Ecto neural progenitor cell (in vitro differentiated cells): Measurements from ENCODE around the gene ABCB11.
"Not testable (repeated sequence)": the region's sequence is repeated elsewhere in the genome, so short reads cannot be mapped to it uniquely, and the experiment has no call there.

Experiments used
- DNase-seq: peaks from one replicate; pipeline ENCODE4 v3.0.0-alpha.2; 2018; ENCODE audit warnings: low spot score

ABCB11 gene

DNA sequence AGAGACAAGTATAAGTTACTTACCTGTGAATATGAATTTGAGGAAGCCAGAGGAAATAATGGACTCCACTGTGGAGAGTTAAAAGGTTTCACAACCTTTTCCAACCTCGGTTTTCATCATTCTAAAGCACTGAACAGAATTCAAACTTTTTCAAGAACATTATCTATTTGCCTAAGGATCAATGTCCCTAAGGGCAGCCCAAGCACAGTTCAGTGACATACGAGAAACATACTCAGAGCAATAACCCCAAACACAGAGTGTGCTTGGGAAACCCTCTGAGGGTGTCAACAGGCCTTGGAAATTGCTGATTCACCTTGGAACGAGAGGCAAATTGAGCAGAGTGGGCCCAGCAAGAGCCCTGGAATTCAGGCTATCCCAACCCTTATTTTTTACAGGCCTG lies at the start of gene ABCB11:
Gene ABCB11, minus strand, starts transcription at position 123 of the 400 bp plus-strand sequence. CDS start 13,199 bp downstream, outside the sequence.
- no peak for DNase-seq

DNA sequence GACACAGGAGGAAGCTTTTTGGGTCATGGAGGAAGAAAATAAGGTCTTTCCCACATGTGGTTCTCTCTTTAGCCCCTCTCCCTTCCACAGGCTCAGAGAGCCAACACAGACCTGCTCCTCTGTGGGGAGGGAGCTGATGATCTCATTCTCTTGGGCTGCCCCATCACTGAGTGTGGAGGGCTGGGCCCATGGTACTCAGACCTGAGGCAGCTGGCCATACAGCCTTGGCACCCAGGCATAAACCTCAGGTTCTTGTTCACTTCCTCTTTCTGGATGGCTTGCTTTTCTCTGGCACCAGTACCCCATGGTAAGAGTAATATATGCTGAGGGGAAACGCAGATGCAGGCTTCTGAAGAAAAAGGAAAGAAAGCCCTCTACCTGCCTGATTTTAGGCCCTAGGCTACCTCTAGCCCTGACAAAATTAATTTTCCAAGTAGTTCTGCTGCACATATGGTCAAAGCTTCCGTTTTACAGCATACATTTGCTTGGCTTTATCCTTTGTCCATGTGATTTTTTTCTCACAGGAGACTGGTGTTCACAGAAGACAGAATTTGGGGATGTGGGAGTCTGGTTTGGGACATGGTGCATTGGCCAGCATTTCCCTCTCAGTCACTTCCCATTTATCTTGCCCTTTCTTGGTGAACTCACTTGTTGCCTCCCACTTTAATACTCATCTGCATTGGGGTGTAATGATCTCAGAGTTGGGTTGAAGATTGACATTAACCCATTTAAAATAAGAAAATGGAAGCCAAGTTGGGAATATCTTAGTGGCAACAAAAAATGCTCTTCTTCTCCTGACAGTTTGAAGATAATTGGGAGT lies 49.3 kb upstream of the ABCB11 start:
- DNase-seq = no peak

DNA sequence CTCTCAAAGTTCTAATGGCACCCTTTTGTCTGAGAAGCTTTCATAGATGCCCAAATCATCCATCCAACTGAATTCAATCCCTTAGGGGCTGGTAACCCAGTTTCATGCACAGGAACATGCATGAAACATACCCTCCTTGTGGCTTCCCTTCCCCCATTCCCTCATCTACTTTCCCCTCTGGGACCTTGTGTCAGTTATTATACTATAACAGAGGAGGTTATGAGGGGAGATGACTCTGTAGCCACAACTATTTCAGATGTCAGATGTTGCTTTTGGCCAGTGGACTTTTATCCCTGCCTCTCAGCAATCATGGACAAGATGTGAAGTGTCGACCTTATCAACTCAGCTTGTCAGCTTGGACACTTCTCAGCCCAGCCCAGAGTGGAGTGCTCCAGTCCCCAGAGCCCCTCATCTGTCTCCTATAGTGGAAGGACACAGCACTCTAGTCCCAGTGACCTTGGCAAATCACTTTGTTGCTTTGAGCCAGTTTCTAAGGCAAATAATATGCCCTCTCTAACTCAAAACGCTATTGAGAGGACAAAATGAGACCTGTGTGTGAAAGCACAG lies 46.6 kb upstream of the ABCB11 start:
- no peak for DNase-seq

DNA sequence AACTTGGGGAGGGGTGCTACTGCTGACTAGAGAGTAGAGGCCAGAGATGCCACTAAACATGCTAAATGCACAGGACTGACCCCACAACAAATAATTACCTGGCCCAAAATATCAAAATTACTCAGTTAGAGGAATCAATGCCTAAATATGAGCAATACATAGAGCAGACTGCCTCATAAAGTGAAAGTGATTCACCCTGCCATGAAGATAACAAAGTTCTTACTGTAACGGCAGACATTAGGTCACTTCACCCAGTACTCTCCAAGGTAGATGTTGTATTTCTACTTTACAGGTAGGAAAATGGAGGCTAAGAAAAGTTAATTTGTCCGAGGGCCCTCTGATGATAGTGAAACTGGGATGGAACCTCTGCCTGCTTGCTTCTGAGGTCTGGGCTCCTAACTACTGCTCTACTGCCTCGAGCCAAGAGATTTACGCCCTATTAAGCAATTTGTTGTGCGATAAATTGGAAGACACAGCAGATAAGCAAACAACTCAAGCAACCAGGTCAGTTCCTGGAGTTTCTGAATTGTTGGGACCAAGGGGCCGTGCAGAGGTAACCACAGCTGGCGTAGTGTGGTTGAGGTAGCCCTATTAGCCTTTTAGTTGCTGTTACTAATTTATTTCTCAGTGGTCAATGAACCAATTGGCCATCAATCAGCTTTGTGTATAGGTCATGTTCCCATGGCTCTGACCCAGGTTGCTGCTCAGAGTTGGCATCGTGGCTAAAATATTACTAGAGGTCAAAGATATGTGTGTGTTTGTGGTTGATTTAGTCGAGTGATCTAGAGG lies 43.0 kb upstream of the ABCB11 start:
- DNase-seq = no peak

DNA sequence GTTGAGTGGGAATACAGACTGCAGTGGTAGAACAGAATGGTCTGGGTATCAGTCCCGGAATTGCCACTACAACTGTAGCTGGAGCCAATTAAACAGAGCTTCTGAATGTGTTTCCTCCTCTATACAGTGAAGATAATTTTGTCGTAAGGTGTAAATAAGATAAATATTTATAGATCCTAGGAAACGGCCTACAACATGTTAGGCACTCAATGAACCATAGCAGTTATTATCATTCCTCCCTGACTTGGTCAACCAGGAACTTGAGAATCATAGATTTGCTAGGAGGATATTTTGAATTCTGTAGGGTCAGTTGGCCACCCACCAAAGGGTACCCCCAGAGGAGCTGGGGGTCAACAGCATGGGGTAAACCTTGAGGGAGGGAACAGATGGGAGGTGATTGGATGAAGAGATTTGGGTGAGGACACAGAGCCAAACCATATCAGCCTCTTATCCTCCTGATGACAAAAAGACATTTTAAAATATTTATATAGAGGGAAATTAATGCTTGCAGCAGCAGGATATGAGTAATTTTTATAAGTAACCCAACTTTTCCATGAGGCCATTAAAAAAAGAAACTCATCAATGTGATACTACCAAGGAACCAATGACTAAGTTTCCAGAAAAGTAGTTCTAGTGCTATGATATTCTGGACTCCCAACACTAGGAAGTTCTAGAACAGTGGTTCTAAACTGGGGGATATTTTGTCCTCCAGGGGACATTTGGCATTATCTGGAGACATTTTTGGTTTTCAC lies 42.3 kb upstream of the ABCB11 start:
- no peak for DNase-seq

DNA sequence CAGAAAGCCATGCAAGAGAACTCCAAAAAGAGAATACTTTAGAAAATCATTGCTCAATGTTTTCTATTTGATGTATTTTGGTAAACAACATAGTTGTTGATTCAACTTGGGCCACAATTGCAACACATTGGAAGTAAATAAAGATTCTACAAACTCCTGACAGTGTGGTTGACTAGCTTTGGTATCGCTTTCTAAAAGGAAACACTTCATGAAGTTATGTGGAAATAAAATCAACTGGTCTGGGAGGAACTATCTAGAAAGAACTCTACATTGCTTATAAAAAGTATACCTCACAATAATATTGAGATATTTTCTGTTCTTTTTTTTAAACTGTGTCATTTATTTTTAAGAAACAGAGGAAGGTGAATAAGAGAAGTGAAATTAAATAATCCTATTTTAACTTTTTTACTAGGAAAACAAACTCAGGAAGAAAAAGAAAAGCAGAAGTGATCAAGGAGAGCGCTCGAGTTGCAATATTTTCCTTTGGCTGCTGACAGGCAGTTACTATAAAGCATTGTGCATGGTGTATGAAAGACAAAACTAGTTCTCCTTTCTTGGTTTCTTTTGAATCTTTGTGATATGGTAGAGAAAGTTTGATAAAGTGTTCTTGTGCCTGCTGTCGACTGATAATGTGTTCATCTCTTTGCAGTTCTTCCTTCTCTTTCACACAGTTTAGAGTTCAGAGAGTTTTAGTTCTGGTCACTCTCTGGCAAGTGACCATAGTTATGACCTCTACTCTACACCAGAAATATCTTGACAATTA lies 41.2 kb upstream of the ABCB11 start:
- no peak for DNase-seq

DNA sequence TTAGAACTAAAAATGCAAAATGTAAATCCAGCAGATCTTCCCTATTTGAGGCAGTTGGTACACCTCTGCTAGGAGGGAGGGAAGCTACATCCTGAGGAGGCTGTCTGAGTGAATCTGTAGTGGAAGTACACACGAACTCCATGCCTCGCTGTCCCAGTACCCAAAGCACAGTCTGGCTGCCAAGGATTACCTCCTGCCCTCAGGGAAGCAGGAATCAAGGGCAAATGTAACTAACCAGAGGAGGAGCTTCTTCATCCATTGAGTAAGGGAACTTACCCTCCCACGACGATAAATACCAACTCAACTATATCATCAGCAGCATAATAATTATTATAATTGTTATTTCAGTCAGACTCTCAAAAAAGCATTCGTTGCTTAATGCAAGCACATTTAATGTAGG lies 40.3 kb upstream of the ABCB11 start:
- DNase-seq = no peak

DNA sequence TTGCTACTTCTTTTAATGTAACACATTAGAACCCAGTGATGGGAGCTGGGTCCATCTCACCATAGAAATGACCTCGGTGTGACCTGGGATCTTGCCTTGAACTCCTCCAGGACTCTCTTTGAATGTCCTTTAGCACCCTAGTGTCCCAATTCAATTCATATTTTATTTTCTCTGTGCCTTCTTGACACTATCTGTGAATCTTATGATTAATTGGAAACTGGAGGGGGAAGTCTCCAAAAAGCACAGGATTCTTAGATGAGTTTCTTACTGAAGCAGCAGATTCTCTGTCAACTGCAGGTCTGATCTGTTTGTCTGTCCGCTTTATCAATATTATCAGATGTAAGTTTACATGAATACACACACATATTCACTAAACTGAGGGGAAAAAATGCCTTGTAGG lies 38.7 kb upstream of the ABCB11 start:
- no peak for DNase-seq

DNA sequence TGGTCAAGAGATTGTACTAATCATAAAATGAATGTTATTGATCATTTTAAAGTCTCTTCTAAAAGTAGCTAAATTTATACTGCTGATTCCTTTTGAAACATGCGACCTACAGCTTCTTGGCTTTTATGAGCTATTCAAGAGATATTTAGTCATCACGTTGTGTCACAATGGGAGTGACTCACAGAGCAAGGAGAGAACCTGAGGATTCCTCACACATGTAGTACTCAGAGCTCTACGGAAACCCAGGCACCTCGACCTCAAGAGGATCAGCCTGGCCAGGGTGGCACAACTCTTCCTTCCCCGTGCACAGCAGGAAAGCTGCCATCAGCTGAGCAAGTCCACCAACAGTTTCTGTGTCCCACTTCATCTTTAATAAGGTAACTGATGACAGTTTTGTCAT lies 38.2 kb upstream of the ABCB11 start, which contains the start of gene DHRS9:
Gene DHRS9, plus strand, starts transcription at position 223 of the 400 bp plus-strand sequence. CDS start 12,019 bp downstream, outside the sequence.
- DNase-seq = no peak

DNA sequence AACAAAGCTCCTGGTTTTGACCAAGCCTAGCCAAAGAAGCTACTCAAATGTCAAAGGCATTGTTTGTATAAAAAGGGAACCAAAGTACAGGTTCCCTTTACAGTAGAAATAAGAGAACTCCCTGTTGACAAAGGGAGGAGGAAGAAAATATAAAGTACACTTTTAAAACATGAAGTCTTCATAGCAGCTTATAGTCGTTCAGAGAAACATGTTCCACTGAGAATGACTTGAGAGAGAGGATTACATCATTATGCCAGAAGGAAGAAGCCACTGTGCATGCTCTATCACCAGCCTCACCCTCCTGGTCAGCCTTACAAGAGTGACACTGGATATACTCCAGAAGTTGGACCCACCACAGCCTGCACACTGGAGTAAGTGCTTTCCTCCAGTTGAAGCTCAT lies 35.8 kb upstream of the ABCB11 start:
- DNase-seq = no peak

DNA sequence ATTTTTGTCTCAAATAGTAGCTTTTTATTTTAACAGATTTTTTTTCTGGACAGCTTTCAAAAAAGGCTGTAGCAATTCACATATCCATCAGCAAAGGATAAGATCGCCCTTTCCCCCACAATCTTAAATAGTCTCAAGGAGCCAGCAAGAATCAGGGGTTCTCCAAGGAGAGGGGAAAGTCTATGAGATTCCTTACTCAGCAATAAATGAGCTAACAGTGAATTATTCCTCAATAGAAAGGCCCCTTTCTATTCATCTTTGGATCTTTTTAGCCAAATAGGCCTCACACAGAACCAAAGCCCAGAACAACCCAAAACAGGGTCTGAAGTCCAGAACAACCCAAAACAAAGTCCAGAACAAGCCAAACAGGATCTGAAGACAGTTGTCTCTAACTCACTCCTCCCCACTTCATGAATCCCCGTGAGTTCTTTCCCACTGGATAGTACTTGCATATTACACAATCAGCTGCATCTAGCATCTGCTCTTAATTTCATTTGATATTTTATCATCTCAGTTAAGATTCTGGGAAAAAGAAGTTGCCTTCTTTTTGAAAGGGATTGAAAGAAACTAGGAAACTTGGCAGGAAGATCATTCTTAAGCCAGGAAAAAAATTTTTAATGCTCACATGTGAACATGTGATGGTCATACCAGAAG lies 34.9 kb upstream of the ABCB11 start:
- DNase-seq = no peak

DNA sequence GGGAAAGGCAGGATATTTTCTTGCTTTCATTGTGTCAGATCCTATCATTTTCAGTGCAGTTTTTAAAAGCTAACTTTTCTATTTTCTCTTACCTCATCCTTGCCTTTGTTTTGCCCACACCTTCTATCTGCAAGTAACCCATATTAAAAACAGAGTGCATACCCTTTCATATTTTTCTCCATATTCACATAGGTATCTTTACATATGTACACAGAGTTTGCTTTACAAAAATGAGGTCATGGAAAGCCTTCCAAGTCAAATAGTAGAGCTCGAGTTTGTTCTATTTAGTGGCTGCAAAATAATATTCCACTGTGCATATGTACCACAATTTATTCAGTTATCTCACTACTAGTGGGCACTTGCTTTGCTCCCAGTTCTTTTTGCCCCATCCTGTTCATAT lies 34.3 kb upstream of the ABCB11 start:
- no peak for DNase-seq

DNA sequence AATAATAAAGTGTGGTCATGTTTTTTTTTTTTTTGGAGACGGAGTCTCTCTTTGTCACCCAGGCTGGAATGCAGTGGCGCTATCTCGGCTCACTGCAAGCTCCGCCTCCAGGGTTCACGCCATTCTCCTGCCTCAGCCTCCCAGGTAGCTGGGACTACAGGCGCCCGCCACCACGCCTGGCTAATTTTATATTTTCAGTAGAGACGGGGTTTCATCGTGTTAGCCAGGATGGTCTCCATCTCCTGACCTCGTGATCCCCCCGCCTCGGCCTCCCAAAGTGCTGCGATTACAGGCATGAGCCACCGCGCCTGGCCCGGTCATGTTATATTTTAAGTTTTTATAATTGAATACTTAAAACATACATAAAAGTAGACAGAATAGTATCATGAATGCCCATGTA lies 33.1 kb upstream of the ABCB11 start:
- not testable (repeated sequence) for DNase-seq

DNA sequence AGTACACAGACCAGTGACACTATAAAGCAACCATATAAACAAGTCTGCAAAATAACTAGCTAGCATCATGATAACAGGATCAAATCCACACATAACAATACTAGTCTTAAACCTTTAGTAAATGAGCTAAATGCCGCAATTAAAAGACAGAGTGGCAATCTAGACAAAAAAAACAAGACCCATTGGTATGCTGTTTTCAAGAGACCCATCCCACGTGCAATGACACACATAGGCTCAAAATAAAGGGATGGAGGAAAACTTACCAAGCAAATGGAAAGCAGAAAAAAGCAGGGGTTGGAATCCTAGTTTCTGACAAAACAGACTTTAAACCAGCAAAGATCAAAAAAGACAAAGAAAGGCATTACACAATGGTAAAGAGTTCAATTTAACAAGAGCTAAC lies 23.5 kb upstream of the ABCB11 start:
- DNase-seq = not testable (repeated sequence)

DNA sequence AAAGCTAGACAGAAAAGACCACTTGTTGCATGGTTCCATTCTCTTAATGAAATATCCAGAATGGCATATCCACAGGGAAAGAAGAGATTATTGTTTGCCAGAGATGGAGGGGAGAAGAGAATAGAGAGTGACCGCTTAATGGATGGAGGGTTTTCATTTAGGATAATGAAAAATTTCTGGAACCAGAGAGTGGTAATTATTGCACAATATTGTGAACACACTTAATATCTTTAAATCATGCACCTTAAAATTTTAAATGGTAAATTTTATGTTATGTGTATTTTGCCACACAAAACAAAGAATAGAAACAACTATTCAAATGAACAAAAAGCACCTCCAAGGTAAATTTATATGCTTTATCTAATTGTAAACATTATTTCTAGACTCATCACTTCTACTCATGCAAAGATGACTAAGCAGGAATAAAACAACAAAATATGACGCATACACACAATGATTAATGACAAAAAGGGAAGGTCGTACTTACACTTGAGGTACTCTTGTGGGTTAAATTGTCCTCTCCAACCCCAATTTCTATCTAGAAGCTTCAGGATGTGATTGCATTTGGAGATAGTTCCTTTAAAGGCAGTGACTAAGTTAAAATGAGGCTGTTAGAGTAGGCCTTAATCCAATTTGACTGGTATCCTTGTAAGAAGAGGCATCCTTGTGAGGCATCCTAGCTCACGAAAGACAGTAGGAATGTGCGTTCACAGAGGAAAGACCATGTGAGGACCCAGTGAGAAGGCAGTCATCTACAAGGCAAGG lies 19.5 kb upstream of the ABCB11 start:
- DNase-seq = no peak

DNA sequence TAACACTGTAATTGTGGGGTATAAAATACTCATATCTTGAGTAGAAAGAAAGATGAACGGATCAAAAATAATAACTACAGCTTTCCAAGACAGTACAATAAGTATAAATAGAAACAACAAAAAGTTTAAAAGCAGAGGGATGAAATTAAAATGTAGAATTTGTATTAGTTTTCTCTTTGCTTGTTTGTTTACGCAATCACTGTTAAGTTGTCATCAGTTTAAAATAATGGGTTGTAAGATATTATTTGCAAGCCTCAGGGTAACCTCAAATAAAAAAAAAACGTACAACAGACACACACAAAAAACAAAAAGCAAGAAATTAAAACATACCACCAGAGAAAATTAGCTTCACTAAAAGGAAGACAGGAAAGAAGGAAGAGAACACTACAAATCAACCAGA lies 18.0 kb upstream of the ABCB11 start:
- DNase-seq = no peak

DNA sequence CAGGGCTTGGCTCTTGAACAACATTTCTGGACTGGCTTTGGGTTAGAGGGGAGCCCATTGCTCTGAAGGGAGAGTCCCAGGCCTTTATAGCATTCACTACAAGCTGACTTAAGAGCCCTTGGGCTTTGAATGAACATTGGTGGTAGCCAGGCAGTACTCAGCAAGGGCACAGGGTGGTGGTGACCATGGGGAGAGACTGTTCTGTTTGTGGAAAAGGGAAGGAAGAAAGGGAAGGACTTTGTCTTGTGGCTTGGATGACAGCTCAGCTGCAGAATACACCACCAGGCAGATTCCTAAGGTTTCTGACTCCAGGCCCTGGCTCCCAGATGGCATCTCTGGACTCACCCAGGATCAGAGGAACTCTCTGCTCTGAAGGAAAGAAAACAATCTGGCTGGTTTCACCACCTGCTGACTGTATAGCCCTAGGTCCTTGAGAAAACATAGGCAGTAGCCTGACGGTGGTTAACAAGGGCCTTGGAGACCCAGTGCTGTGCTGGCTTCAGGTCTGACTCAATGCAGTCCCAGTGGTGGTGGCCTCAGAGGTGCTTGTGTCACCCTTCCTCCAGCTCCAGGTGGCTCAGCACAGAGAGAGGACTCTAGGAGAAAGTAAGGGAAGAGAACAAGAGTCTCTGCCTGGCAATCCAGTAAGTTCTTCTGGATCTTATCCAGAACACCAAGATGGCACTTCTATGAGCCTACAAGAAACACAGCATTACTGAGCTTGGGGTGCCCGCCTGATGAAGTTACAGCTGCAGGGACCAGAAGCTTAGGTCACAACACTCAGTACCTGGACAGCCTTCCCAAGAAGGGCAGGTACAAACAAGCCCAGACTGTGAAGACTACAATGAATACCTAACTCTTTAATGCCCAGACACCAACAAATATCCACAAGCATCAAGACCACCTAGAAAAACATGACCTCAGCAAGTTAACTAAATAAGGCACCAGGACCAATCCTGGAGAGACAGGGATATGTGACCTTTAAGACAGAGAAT lies 16.4 kb upstream of the ABCB11 start:
- no peak for DNase-seq

DNA sequence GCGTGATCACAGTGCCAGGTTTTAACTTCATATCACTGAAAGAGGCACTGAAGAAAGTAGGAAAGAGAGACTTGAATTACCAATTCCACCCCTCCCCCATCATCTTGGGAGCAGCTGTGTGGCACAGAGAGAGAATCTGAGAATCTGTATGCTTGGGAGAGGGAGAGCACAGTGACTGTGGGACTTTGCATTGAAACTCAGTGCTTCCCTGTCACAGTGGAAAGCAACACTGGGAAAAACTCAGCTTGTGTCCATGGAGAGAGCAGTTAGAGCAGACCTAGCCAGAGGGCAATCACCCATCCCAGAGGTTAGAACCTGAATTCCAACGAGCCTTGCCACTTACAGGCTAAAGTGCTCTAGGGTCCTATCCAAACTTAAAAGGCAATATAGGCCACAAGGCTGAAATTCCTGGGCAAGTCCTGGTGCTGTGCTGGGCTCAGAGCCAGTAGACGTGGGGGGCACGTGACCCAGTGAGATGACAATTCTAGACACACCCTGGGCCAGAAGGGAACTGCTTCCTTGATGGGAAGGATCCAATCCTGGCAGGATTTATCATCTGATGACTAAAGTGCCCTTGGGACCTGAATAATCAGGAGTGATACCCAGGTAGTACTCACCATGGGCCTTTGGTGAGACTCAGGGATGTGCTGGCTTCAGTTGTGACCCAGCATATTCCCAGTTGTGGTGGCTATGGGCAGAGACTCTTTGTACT lies 15.5 kb upstream of the ABCB11 start:
- DNase-seq = no peak
